M059J (cell line): ENCODE measurements around the gene LENG8. TPM values are rescaled to one million over a fixed set of nuclear protein-coding genes. Genes with fewer than 3 reads are reported as not detected.

Source experiments
- DNase-seq: peaks from one replicate; pipeline ENCODE4 v3.0.0-alpha.2; 2012; ENCODE audit warnings: low read depth
- total RNA-seq: library from RNA; depleted of rRNA; stranded (reverse); fragments of >200 nt; shearing (Covaris generic); gene quantifications from 2 replicates; pipeline ENCODE4 v1.2.3, GENCODE V29; 2014; rRNA removed

Gene LENG8
- total RNA-seq = 8.6 and 10.5 TPM in 2 replicates

- peak; percentile 95 for DNase-seq
Observed at GRCh38 chr19:54448774-54449700, at the start of gene LENG8. LENG8 (plus strand) TSS chr19:54449199; CDS start chr19:54451345, 2,146 bp downstream.

- DNase-seq = no peak
Observed at GRCh38 chr19:54400913-54401312, 48.1 kb upstream of the LENG8 start.

- DNase-seq = no peak
Observed at GRCh38 chr19:54403054-54403453, 45.9 kb upstream of the LENG8 start.

GRCh38 chr19:54405628-54406027 is 43.4 kb upstream of the LENG8 start:
- DNase-seq = no peak

GRCh38 chr19:54407780-54408179 is 41.2 kb upstream of the LENG8 start:
- no peak for DNase-seq

- no peak for DNase-seq
Observed at GRCh38 chr19:54408456-54409026, 40.5 kb upstream of the LENG8 start.

GRCh38 chr19:54411033-54411432 is 38.0 kb upstream of the LENG8 start:
- DNase-seq = no peak

- DNase-seq = no peak
Observed at GRCh38 chr19:54412877-54413276, 36.1 kb upstream of the LENG8 start.

- DNase-seq = no peak
Observed at GRCh38 chr19:54414156-54414555, 34.8 kb upstream of the LENG8 start.

- no peak for DNase-seq
Observed at GRCh38 chr19:54415208-54415900, 33.6 kb upstream of the LENG8 start, which contains the start of gene TTYH1. TTYH1 (plus strand) TSS chr19:54415464; CDS start chr19:54415553, 89 bp downstream.

- DNase-seq = no peak
Observed at GRCh38 chr19:54415901-54416673, 32.9 kb upstream of the LENG8 start.

- no peak for DNase-seq
Observed at GRCh38 chr19:54416695-54417491, 32.1 kb upstream of the LENG8 start.

- peak; percentile 50 for DNase-seq
Observed at GRCh38 chr19:54418030-54418929, 30.7 kb upstream of the LENG8 start.

- DNase-seq = no peak
Observed at GRCh38 chr19:54418930-54419800, 29.8 kb upstream of the LENG8 start.

- no peak for DNase-seq
Observed at GRCh38 chr19:54420068-54420382, 29.0 kb upstream of the LENG8 start.

GRCh38 chr19:54420383-54421168 is 28.4 kb upstream of the LENG8 start:
- DNase-seq = no peak

GRCh38 chr19:54421169-54421516 is 27.9 kb upstream of the LENG8 start:
- DNase-seq = no peak

- DNase-seq = no peak
Observed at GRCh38 chr19:54421521-54421920, 27.5 kb upstream of the LENG8 start.
